GM19397 (cell line): ENCODE data around the gene AKAP6.

Experiments used
- ATAC-seq: cut with Tn5 transposase; IDR thresholded peaks from one replicate; pipeline ENCODE4 v1.9.1; 2021; ENCODE audit warnings: mild to moderate bottlenecking, moderate library complexity; ENCODE audit not compliant: unreplicated experiment

Gene AKAP6

GRCh38 chr14:32650030-32650429 is 320.9 kb downstream of the AKAP6 start:
- no peak for ATAC-seq

GRCh38 chr14:32650665-32651064 is 321.6 kb downstream of the AKAP6 start:
- ATAC-seq, result no peak

DNA sequence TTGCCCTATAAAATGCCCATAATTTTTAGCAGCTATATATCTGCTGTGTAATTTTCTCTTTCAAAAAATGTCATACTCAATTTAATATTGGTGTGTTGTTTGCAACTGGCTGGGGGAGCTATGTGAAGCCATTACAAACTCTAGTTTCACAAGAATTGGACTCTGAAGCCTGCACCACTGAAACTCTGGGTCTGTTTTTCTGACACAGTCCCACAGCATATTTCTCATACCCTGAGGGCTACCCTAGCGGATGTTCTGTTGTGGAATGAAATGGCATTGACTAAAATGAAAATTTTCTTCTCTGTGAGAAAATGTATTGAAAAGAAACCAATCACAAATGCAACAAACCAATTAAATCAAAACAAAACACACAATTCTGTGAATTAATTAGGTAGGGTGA is 325.0 kb downstream of the AKAP6 start:
- ATAC-seq, result no peak

GRCh38 chr14:32656601-32657000 is 327.5 kb downstream of the AKAP6 start:
- no peak for ATAC-seq

- ATAC-seq, result no peak
Measured at GRCh38 chr14:32657081-32657480, 328.0 kb downstream of the AKAP6 start.

GRCh38 chr14:32661216-32661615 is 332.1 kb downstream of the AKAP6 start:
- no peak for ATAC-seq

DNA sequence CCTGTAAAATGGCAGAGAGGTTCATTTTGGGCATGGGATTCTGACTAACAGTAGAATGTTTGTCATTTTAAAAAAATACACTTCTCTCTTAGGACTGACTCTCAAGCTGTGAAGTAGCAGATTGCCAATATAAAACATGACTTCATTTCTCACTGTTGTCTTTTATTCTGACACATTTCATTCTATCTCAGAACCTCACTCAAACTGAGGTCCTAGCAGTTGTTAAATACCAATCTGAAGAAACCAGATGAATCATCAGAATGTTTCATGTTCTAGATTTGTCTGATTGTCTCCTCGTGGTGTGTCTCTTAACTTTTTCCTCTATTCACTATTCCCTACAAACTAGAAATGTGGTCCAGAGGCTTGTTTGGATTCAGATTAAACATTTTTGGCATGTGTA is 333.1 kb downstream of the AKAP6 start:
- ATAC-seq, result no peak

DNA sequence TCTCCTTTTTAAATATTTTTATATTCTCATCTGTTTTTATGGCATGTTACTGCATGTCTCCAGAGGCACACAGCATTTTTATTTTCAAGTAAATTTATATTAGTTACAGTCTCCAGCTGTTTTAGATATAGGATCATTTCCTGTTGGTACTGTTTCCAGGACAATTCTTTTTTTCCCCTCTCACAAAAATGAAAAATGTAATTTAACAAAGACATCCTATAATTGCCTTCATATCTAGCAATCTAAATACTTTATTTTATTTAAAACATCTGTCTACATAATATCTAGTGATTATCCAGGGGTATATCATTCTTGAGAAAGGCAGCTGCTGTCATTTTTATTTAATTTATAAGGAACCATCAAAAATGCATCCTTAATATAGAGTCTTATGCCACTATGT is 337.2 kb downstream of the AKAP6 start:
- ATAC-seq, result no peak

DNA sequence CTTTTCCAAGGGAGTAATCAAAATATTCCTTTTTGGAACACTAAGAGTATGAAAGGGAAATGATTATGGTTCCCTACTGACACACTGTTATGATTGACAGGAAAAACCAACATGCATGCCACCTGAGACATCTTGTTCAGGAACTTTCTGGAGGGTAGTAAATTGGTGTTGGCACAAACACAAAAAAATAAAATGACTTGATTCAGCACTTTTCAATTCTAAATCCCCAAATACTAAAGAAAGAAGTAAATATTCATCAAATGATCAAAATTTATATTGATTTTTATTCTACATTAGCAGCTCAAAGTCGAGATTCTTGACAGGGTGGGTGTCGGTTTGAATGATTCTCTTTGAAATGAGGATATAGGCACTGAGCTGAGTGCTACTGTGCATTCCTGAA is 338.2 kb downstream of the AKAP6 start:
- no peak for ATAC-seq

DNA sequence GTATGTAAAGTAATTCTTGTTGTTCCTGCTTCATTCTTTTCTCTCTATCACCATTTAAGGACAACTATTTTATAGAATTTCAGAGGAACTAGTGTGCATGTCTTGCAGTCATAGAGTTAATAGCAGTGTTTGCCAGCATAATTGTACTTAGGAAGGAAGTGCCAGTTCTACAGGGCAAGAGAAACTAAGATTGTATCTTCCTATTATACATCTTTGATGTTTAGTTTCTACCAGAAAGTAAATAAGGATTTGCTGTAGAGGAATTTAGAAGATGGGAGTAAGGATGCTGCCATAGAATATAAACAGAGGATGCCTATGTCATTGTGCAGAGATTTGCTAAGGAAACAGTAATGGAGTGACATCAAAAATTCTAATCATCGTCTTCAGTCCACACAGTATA is 338.7 kb downstream of the AKAP6 start:
- ATAC-seq, result no peak

DNA sequence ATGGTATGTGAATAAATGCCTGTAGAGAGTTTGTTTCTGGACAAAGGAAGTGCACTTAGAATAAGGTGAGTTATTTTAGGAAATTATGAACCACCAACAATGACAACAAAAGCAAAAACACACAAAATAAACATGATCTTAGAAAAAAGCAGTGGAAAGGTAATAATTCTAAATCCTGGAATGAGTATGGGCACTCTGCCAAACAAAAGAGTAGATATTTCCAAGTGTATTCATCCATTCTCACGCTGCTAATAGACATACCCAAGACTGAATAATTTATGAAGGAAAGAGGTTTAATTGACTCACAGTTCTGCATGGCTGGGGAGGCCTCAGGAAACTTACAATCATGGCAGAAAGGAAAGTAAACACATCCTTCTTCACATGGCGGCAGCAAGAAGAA is 340.3 kb downstream of the AKAP6 start:
- ATAC-seq, result no peak

- no peak for ATAC-seq
Measured at GRCh38 chr14:32675433-32675832, 346.3 kb downstream of the AKAP6 start.

- ATAC-seq, result no peak
Measured at GRCh38 chr14:32677129-32677780, 348.2 kb downstream of the AKAP6 start.

DNA sequence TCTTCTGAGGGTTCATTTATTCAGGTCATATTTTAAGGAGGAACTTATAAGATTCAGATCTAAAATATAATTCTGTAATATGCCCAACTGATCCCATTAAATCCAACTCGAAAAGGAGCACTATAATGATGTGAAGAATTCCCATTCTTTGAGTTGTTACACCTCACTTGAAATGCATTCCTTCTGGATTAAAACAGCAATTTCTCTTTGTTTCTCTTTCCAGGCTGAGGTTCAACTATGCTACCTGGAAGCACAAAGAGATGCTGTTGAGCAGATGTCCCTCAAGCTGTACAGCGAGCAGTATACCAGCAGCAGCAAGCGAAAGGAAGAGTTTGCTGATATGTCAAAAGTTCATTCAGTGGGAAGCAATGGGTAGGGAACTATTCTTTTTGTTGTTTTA is 349.0 kb downstream of the AKAP6 start:
- no peak for ATAC-seq

- ATAC-seq, result no peak
Measured at GRCh38 chr14:32679927-32680612, 351.0 kb downstream of the AKAP6 start.

DNA sequence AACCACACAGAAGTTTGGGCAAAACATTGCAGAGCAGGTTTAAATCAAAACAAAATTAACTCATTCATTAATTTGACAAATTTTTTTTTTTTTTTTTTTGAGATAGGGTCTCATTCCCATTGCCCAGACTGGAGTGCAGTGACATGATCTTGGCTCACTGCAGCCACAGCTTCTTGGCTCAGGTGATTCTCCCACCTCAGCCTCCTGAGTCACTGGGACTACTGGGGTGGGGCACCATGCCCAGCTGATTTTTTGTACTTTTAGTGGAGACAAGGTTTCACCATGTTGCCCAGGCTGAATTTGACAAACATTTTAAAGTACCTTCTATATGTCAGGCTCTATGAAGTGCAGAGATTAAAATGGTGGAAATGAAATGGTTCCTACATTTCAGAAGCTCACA is 352.5 kb downstream of the AKAP6 start:
- no peak for ATAC-seq

DNA sequence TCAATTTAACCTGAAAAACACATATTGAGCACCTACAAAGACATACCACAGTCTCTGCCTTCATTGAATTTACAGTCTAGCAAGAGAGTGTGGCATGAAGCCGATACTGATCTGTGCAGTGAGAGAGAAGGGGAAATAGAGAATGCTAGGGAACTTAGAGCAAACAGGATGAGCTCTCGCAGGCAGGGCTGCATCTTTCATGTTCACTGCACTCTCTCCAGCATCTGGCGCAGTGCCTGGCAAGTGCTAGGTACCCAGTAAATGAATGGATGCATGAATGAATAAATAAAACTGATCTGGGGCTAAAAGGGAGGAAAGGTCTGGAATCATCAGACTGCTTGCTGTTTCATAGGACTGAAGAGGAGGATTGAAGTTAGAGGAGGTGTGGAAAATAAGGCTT is 353.1 kb downstream of the AKAP6 start:
- no peak for ATAC-seq

DNA sequence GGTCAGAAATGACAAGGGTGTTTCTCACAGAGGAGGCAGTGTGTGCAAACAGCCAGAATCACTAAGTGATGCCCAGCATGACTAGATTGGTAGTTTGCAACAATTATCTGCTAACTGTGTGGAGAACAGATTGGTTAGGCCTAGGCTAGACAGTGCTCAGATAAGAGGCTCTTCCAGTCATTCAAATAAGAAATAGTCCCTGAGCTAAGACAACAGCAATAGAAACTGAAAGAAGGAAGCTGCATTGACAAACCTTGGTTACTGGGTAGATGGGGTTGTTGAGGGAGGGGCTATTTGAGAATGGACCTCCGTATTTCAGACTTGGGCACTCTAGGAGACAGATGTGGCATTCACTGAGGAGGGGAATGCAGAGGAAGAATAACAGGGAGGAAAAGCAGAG is 354.6 kb downstream of the AKAP6 start:
- ATAC-seq, result no peak

DNA sequence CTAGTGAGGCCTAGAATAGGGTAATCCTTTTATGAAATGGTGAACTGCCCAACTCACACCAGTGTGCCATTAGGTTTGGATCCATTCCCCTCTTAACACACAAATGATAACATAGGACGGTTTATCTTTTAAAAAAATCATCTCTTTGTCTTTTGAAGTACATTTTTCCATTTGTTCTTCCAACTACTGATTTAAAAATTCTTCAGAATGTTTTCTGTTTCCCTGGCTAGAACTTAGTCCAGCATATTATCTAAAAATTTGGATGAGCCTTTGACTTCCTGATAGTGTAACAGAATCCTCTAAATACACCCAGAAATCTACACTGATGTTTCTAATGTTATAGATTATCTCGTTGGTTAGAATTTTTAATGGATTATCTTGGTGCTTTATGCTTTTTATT is 359.8 kb downstream of the AKAP6 start:
- no peak for ATAC-seq

DNA sequence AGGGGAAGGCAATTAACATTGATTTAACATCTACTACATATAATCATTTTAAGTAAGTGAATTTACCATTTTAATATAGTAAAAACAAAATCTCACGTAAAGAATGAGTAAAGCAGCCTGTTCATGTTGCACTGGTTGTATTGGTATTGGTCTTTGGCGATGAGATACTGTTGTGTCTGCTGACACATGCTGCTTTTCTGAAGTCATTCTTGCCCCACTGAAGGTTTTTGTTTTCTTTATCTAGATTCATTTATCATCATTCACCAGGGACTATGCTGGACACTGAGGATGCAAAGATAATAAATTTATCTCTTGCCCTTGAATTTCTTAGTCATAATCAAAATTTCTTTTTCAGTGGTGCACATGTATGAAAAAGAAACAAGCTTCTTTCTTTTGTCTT is 363.3 kb downstream of the AKAP6 start:
- ATAC-seq, result no peak

GRCh38 chr14:32693114-32693513 is 364.0 kb downstream of the AKAP6 start:
- no peak for ATAC-seq

DNA sequence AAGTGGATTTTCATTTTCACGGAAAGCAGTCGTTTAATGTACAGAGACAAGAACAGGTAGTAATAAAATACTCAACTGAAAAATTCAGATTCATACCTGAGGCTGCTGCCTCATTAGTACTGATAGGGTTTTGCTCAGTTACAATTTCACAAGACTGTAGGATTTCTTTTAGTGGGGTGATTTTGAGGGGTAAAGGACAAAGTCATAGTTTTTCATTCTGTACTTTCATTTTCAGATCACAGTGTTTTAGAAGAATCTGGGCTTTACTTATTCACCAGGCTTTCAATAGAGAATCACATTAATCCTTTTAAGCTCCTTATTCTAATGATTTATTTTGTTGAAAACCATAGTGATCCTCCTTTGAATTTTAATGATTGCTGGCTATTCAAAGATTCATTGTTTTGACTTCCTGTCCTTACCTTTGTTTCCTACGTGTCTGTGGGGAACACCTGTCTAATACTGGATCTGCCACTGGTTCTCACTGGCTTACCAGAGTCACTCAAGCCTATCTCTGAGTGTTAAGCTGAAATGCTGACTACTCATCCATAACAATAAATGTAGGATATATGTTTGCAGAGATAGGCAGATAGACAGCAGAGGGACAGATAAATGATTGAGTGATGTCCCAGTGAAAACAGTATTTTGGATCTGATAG is 365.8 kb downstream of the AKAP6 start:
- ATAC-seq, result no peak
